Ectodermal cell (in vitro differentiated cells): ENCODE measurements around the gene ESYT3.
"Not testable (repeated sequence)": the region's sequence is repeated elsewhere in the genome, so short reads cannot be mapped to it uniquely, and the experiment has no call there.

Source experiments
- H3K27ac ChIP-seq: 2 replicates; pipeline ENCODE4 v1.7.0; 2013; ENCODE audit warnings: mild to moderate bottlenecking, low read depth, low read length; ENCODE audit not compliant: insufficient read depth, poor library complexity, severe bottlenecking
- H3K27me3 ChIP-seq: 2 replicates; pipeline ENCODE4 v1.7.0; 2013; ENCODE audit warnings: mild to moderate bottlenecking, low read length; ENCODE audit not compliant: insufficient read depth, control insufficient read depth, poor library complexity, severe bottlenecking
- H3K36me3 ChIP-seq: one replicate; pipeline ENCODE4 v1.7.0; 2013; ENCODE audit warnings: low read length; ENCODE audit not compliant: control insufficient read depth, insufficient read depth
- H3K4me1 ChIP-seq: one replicate; pipeline ENCODE4 v1.7.0; 2013; ENCODE audit warnings: low read length; ENCODE audit not compliant: control insufficient read depth, insufficient read depth
- H3K4me3 ChIP-seq: 2 replicates; pipeline ENCODE4 v1.7.0; 2013; ENCODE audit warnings: low read depth, low read length, control low read depth; ENCODE audit not compliant: insufficient read depth
- H3K9me3 ChIP-seq: 2 replicates; pipeline ENCODE4 v1.7.0; 2013; ENCODE audit warnings: mild to moderate bottlenecking, low read length, moderate library complexity; ENCODE audit not compliant: control insufficient read depth
- WGBS, 2 experiments: methylation state at CpG; one replicate each; pipeline ENCODE4 v1.1.7; 2013; ENCODE audit warnings: missing lambda C conversion rate in 2 of 2; 5-methylcytosine and 5-hydroxymethylcytosine counted together

The ESYT3 gene

GRCh38 chr3:138507524-138507923, 73.1 kb downstream of the ESYT3 start:
- 94 to 98% methylated on average over 3 of the region's 3 CpGs for WGBS, 2 experiments

DNA sequence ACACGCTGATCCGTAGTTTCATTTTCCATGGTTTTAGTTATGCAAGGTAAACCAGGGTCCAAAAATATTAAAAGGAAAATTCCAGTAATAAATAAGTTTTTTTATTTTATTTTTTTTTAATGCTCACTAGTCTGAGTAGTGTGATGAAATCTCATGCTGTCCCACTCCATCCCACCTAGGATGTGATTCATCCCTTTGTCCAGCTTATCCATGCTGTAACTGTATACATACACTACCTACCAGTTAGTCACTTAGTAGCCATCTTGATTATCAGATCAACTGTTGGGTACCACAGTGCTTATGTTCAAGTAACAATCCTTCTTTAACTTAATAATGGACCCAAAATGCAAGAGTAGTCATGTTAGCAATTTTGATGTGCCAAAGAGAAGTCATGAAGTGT, 75.2 kb downstream of the ESYT3 start:
- Histone ChIP-seq H3K36me3 (no peaks in the 10 kb centered on the region), H3K27me3 (no peaks in the 10 kb centered on the region), H3K9me3 (no peaks in the 10 kb centered on the region), H3K4me1 (no peaks in the 10 kb centered on the region), H3K4me3 (no peak overlapping the region), H3K27ac (no peak overlapping the region)
- 100% methylated on average over 2 of the region's 2 CpGs for WGBS, 2 experiments

More at GRCh38 chr3:138507524-138507923, 73.1 kb downstream of the ESYT3 start:
- Histone ChIP-seq H3K27ac (no peak overlapping the region), H3K27me3 (no peaks in the 10 kb centered on the region), H3K36me3 (no peaks in the 10 kb centered on the region), H3K4me3 (no peak overlapping the region), H3K9me3 (no peaks in the 10 kb centered on the region), H3K4me1 (no peaks in the 10 kb centered on the region)

DNA sequence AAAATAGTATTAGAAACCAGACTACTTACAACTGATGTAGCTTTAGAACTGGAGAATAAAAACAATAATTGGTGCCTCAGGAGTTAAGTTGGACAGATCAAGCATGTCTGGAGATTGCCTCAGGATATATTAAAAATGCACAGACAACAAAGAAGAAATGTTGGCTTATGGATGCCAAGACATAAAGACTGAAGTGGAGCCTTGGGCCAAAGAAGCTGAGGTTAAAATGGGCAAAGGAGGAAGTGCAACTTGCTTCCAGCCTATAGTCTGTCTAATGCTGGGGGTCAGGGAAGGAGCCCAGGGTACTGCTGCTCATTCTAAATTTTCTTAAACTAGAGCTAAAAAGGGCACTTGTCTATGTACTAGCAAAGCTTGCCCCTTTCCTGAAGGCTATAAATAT, 77.5 kb downstream of the ESYT3 start:
- H3K27ac ChIP-seq, result no peak overlapping the region
- no peaks in the 10 kb centered on the region for H3K4me1 ChIP-seq
- H3K36me3 ChIP-seq, result peaks cover 5% of the 10 kb centered on the region
- H3K27me3 ChIP-seq, result no peaks in the 10 kb centered on the region
- H3K4me3 ChIP-seq, result no peak overlapping the region
- no peaks in the 10 kb centered on the region for H3K9me3 ChIP-seq

GRCh38 chr3:138513090-138513843, 78.9 kb downstream of the ESYT3 start:
- Histone ChIP-seq H3K4me3 (no peak overlapping the region), H3K27ac (no peak overlapping the region), H3K4me1 (no peaks in the 10 kb centered on the region), H3K36me3 (peaks cover 5% of the 10 kb centered on the region), H3K27me3 (no peaks in the 10 kb centered on the region), H3K9me3 (no peaks in the 10 kb centered on the region)
- WGBS, 2 experiments, result 92 to 94% methylated on average over 2 of the region's 2 CpGs

GRCh38 chr3:138521445-138521844, 87.0 kb downstream of the ESYT3 start:
- H3K4me3 ChIP-seq, H3K36me3 ChIP-seq, H3K4me1 ChIP-seq, H3K27me3 ChIP-seq, H3K9me3 ChIP-seq, H3K27ac ChIP-seq: not testable (repeated sequence)
- 96% methylated on average over 23 of the region's 23 CpGs for WGBS, 2 experiments
